ENCODE measurements around the gene KLK14.

The KLK14 gene

DNA sequence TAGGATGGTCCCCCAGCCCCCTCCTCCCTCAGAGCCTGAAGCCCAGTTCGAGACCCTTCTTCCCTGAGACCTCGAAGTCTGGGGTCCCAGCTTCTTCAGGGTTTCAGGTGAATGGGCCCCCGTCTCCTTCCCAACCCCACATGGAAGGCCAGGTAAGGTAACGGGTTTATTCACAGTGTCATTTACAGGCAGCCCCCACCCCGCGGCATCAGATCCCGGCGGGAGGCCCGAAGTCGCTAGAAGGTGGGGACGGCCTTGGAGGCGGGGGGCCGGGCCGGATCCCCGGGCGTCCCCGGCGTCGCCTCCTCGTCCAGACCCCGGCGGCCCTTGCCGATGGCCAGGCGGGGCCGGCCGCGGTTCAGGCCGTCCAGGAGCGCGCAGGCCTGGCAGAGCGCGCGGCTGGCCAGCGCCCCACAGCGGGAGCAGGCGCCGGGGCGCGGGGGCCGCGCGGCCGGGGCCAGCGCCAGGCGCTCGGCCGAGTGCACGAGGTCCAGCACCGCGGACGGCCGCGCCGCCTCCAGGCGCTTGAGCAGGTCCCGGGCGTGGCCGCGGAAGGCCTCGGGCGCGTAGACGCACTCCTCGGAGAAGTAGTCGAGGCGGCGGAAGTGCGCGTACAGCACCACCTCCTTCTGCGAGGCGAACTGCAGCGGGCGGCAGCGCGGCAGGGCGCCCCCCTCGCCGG, 15.8 kb upstream of the KLK14 start (continued):
- TF ChIP-seq ZNF624 (tag by site-specific recombination; IDR thresholded peaks at IDR 0.05) (no peak), ZNF23 (tag by site-specific recombination; IDR thresholded peaks at IDR 0.05; ENCODE audit: borderline replicate concordance) (no peak)

DNA sequence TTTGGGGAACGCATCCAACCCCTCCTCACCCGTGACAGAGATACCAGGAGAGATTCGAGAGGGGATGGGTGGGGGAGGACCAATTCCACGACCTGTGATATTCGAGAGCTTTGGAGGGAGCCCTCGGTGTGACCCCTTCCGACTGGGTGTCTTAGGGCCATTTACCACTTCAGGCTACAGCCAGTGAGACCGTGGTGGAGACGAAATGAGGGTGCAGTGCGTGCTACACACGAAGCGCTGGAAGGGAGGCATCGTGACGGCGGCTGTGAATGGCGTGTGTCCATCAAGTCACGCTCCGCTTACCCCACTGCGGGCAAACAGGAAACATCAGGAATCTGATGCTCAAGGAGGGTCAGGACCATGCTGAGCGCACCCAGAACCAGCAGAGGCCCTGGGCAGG, 15.1 kb upstream of the KLK14 start:
- ChIA-PET CTCF (interaction anchor here (0.6 to 7.0 kb wide), 3 partner anchors 10 to 146 kb away, joined by 3 to 177 read pairs (median 4); partner anchors contain the start of gene KLK10), POLR2A (no interaction called here)
- H3K4me3 ChIP-seq (ENCODE audit: low read depth, low read length) = no peak overlapping the region
- H3K9me3 ChIP-seq (ENCODE audit: control insufficient read depth, insufficient read depth, low read depth, low read length) = no peaks in the 10 kb centered on the region
- H3K36me3 ChIP-seq (ENCODE audit: control insufficient read depth in 2 of 2, insufficient read depth in 1 of 2, low read length in 2 of 2) = peaks cover 12 to 33% of the 10 kb centered on the region in 2 experiments
- peaks cover 7% of the 10 kb centered on the region for H3K4me1 ChIP-seq (ENCODE audit: control insufficient read depth, insufficient read depth, low read length)
- TF ChIP-seq ZNF600 (tag by site-specific recombination; IDR thresholded peaks at IDR 0.05) = no peak
- TF ChIP-seq ZBTB20 (tag by site-specific recombination; IDR thresholded peaks at IDR 0.05) = no peak
- TF ChIP-seq ZNF23 (tag by site-specific recombination; IDR thresholded peaks at IDR 0.05; ENCODE audit: borderline replicate concordance) = no peak
- TF ChIP-seq, protein P1, sequence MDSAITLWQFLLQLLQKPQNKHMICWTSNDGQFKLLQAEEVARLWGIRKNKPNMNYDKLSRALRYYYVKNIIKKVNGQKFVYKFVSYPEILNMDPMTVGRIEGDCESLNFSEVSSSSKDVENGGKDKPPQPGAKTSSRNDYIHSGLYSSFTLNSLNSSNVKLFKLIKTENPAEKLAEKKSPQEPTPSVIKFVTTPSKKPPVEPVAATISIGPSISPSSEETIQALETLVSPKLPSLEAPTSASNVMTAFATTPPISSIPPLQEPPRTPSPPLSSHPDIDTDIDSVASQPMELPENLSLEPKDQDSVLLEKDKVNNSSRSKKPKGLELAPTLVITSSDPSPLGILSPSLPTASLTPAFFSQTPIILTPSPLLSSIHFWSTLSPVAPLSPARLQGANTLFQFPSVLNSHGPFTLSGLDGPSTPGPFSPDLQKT (IDR thresholded peaks at IDR 0.05; ENCODE audit: borderline replicate concordance, low read depth, low read length) = no peak
- no peak for TF ChIP-seq ZNF324 (tag by site-specific recombination; IDR thresholded peaks at IDR 0.05)
- TF ChIP-seq SALL2 (tag by site-specific recombination; IDR thresholded peaks at IDR 0.05; ENCODE audit: borderline replicate concordance) = no peak
- TF ChIP-seq ZNF354C (tag by site-specific recombination; IDR thresholded peaks at IDR 0.05; ENCODE audit: borderline replicate concordance, low read depth) = no peak
- TF ChIP-seq, protein P2, sequence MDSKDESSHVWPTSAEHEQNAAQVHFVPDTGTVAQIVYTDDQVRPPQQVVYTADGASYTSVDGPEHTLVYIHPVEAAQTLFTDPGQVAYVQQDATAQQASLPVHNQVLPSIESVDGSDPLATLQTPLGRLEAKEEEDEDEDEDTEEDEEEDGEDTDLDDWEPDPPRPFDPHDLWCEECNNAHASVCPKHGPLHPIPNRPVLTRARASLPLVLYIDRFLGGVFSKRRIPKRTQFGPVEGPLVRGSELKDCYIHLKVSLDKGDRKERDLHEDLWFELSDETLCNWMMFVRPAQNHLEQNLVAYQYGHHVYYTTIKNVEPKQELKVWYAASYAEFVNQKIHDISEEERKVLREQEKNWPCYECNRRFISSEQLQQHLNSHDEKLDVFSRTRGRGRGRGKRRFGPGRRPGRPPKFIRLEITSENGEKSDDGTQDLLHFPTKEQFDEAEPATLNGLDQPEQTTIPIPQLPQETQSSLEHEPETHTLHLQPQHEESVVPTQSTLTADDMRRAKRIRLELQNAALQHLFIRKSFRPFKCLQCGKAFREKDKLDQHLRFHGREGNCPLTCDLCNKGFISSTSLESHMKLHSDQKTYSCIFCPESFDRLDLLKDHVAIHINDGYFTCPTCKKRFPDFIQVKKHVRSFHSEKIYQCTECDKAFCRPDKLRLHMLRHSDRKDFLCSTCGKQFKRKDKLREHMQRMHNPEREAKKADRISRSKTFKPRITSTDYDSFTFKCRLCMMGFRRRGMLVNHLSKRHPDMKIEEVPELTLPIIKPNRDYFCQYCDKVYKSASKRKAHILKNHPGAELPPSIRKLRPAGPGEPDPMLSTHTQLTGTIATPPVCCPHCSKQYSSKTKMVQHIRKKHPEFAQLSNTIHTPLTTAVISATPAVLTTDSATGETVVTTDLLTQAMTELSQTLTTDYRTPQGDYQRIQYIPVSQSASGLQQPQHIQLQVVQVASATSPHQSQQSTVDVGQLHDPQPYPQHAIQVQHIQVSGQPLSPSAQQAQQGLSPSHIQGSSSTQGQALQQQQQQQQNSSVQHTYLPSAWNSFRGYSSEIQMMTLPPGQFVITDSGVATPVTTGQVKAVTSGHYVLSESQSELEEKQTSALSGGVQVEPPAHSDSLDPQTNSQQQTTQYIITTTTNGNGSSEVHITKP (tag by site-specific recombination; IDR thresholded peaks at IDR 0.05) = no peak
- TF ChIP-seq, protein P3, sequence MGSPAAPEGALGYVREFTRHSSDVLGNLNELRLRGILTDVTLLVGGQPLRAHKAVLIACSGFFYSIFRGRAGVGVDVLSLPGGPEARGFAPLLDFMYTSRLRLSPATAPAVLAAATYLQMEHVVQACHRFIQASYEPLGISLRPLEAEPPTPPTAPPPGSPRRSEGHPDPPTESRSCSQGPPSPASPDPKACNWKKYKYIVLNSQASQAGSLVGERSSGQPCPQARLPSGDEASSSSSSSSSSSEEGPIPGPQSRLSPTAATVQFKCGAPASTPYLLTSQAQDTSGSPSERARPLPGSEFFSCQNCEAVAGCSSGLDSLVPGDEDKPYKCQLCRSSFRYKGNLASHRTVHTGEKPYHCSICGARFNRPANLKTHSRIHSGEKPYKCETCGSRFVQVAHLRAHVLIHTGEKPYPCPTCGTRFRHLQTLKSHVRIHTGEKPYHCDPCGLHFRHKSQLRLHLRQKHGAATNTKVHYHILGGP (tag by site-specific recombination; IDR thresholded peaks at IDR 0.05) = no peak
- no peak for TF ChIP-seq ZSCAN30 (tag by site-specific recombination; IDR thresholded peaks at IDR 0.05)
- no peak for TF ChIP-seq ZNF311 (tag by site-specific recombination; IDR thresholded peaks at IDR 0.05; ENCODE audit: borderline replicate concordance)
- TF ChIP-seq ZNF514 (tag by site-specific recombination; IDR thresholded peaks at IDR 0.05) = no peak
- TF ChIP-seq, protein P4, sequence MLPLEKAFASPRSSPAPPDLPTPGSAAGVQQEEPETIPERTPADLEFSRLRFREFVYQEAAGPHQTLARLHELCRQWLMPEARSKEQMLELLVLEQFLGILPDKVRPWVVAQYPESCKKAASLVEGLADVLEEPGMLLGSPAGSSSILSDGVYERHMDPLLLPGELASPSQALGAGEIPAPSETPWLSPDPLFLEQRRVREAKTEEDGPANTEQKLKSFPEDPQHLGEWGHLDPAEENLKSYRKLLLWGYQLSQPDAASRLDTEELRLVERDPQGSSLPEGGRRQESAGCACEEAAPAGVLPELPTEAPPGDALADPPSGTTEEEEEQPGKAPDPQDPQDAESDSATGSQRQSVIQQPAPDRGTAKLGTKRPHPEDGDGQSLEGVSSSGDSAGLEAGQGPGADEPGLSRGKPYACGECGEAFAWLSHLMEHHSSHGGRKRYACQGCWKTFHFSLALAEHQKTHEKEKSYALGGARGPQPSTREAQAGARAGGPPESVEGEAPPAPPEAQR (tag by site-specific recombination; IDR thresholded peaks at IDR 0.05) = no peak
- no peak for TF ChIP-seq ZBTB21 (tag by site-specific recombination; IDR thresholded peaks at IDR 0.05)
- TF ChIP-seq ZNF596 (tag by site-specific recombination; IDR thresholded peaks at IDR 0.05) = no peak
- no peak for TF ChIP-seq ZNF707 (tag by site-specific recombination; IDR thresholded peaks at IDR 0.05)
- TF ChIP-seq KLF8 (tag by site-specific recombination; IDR thresholded peaks at IDR 0.05) = no peak
- no peak for TF ChIP-seq ZNF175 (tag by site-specific recombination; IDR thresholded peaks at IDR 0.05)
- H3K27ac ChIP-seq (ENCODE audit: extremely low read depth, low read depth, low read length) = no peak overlapping the region

Data from HEK293 (cell line).